Mammary epithelial cell (primary cell): Measurements from ENCODE around the gene RAB7A.

Experiments
- EZH2 ChIP-seq: IDR thresholded peaks from 2 replicates; pipeline ENCODE4 v1.6.1; 2012; ENCODE audit warnings: low read length, inconsistent platforms, borderline replicate concordance
- TF ChIP-seq, protein P1 (sequence below), 2 donors: IDR thresholded peaks in 1 of 2; conservative IDR thresholded peaks in 1 of 2; 2 replicates each; pipeline ENCODE4 v1.5.1; 2011 to 2012; ENCODE audit warnings: inconsistent platforms in 2 of 2, low read length in 2 of 2, mild to moderate bottlenecking in 2 of 2, control low read depth in 1 of 2, low read depth in 1 of 2; ENCODE audit not compliant: insufficient read depth in 1 of 2; ENCODE audit errors: extremely low read depth in 1 of 2

DNA sequence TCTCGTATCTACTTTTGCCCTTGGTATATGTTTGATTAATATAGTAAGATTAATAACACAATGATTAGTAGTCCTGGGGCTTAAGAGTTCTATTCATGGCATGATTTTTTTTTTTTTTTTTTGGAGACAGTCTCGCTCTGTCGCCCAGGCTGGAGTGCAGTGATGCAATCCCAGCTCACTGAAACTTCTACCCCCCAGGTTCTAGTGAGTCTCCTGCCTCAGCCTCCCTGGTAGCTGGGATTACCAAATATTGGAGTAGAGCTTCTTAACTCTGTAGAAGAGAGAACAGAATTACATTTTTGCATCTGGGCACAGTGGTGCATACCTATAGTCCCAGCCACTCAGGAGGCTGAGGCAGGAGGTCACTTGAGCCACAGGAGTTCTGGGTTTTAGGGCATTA is 58.9 kb downstream of the RAB7A start:
- TF ChIP-seq EZH2 = no peak
- TF ChIP-seq, protein P1, sequence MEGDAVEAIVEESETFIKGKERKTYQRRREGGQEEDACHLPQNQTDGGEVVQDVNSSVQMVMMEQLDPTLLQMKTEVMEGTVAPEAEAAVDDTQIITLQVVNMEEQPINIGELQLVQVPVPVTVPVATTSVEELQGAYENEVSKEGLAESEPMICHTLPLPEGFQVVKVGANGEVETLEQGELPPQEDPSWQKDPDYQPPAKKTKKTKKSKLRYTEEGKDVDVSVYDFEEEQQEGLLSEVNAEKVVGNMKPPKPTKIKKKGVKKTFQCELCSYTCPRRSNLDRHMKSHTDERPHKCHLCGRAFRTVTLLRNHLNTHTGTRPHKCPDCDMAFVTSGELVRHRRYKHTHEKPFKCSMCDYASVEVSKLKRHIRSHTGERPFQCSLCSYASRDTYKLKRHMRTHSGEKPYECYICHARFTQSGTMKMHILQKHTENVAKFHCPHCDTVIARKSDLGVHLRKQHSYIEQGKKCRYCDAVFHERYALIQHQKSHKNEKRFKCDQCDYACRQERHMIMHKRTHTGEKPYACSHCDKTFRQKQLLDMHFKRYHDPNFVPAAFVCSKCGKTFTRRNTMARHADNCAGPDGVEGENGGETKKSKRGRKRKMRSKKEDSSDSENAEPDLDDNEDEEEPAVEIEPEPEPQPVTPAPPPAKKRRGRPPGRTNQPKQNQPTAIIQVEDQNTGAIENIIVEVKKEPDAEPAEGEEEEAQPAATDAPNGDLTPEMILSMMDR (conservative IDR thresholded peaks at IDR 0.05 in 1 of 2, IDR thresholded peaks at IDR 0.05 in 1 of 2; ENCODE audit: extremely low read depth in 1 of 2, insufficient read depth in 1 of 2, low read depth in 1 of 2, low read length in 2 of 2) = no peak
